ENCODE measurements around the gene MTG2. TPM values are rescaled to one million over a fixed set of nuclear protein-coding genes. Genes with fewer than 3 reads are reported as not detected.

MTG2 gene
- total RNA-seq, 2 donors from 2014 or later: 8.8 to 16.5 TPM

DNA sequence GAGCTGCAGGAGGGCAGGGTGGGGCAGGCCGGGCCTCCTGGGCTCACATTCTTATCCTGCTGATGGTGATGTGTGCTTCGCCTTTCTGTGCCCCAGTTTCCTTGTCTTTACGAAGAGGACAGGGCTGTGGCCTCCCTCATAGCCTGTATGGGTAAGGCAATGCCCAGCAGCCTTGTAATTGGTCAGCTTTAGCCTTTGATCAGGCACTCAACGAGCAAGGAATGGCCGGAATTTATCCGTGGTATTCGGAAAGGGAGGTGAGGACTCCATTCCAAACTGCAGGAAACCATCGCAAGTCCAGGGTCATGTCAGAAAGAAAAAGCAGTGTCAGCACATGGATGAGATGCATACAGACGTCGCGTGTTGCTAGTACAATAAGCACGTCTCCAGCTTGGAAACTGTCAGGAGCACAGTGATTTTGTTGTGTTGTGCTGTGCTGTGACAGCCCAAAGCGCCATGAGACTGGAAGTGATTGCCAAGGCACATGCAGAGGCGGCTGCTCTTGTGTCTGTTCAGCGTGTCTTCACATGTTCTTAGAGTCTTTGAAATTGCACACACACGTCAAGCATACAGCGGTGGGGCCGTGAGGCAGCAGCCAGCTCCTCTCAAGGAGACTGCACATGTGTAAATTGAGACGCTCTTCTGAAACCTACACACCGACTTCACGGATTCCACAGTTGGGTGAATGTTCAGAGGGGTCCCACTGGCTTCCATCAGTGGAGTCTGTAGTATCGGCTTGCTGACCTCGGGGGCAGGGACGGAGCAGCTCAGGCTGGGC is 33.1 kb upstream of the MTG2 start:
- Histone ChIP-seq H3K4me3 (no peak overlapping the region), H3K4me1 (peaks cover 7% of the 10 kb centered on the region), H3K36me3 (replicated peaks in 1 of 2; ENCODE audit: insufficient read depth in 1 of 2, low read depth in 2 of 2) (no peaks in the 10 kb centered on the region), H3K27ac (no peak overlapping the region), H3K9me3 (no peaks in the 10 kb centered on the region), H3K27me3 (no peaks in the 10 kb centered on the region)
- no peak for DNase-seq
- intact Hi-C loops (cut with DNase I): no loop called here
- no peak for TF ChIP-seq POLR2A (IDR thresholded peaks at IDR 0.05)
- TF ChIP-seq, protein P1, sequence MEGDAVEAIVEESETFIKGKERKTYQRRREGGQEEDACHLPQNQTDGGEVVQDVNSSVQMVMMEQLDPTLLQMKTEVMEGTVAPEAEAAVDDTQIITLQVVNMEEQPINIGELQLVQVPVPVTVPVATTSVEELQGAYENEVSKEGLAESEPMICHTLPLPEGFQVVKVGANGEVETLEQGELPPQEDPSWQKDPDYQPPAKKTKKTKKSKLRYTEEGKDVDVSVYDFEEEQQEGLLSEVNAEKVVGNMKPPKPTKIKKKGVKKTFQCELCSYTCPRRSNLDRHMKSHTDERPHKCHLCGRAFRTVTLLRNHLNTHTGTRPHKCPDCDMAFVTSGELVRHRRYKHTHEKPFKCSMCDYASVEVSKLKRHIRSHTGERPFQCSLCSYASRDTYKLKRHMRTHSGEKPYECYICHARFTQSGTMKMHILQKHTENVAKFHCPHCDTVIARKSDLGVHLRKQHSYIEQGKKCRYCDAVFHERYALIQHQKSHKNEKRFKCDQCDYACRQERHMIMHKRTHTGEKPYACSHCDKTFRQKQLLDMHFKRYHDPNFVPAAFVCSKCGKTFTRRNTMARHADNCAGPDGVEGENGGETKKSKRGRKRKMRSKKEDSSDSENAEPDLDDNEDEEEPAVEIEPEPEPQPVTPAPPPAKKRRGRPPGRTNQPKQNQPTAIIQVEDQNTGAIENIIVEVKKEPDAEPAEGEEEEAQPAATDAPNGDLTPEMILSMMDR (IDR thresholded peaks at IDR 0.05): no peak
- WGBS, 2 donors: 74 to 75% methylated on average over 21 to 24 of the region's 24 CpGs
- ATAC-seq: no peak

DNA sequence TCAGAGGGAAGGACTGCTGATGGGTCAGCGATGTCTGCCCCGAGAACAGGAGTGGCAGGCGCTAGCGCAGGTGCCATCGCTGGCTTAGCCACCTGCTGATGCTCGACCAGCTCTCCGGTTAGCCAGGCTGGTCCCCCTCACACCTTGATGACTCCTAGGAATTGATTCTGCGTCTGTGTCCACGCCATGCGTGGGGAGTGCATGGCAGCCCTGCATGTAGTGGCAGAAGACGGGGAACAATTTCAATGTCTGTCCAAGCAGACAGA is 32.6 kb upstream of the MTG2 start:
- Histone ChIP-seq H3K4me1 (peaks cover 2% of the 10 kb centered on the region), H3K9me3 (no peaks in the 10 kb centered on the region), H3K36me3 (replicated peaks in 1 of 2; ENCODE audit: insufficient read depth in 1 of 2, low read depth in 2 of 2) (no peaks in the 10 kb centered on the region), H3K4me3 (no peak overlapping the region), H3K27ac (no peak overlapping the region), H3K27me3 (no peaks in the 10 kb centered on the region)
- TF ChIP-seq POLR2A (IDR thresholded peaks at IDR 0.05): no peak
- TF ChIP-seq, protein P1 (IDR thresholded peaks at IDR 0.05): no peak
- DNase-seq: no peak
- intact Hi-C loops (cut with DNase I): no loop called here
- 94 to 95% methylated on average over 8 to 11 of the region's 11 CpGs for WGBS, 2 donors
- no peak for ATAC-seq

DNA sequence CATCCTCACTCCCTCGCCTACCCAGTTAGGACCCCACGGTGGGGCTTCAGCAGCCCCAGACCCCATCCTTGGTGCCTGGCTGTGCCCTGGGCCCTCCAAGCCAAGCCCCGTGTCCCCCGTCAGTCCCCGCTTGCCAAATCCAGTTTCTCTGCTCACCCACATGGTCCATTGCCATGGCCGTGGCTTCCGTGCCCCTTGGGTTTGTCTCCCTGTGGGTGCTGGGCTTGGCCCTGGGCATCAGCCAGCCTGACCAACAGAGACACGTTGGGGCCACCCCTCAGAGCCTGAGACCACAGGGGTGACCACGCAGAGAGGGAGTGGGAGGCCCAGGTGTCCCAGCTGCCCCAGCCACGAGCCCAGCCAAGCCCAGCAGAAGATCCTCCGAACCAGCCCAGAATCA is 31.6 kb upstream of the MTG2 start:
- intact Hi-C loops (cut with DNase I): no loop called here
- H3K27ac ChIP-seq: no peak overlapping the region
- DNase-seq (no peak), ATAC-seq (no peak)
- H3K4me1 ChIP-seq: peaks cover under 1% of the 10 kb centered on the region
- no peaks in the 10 kb centered on the region for H3K36me3 ChIP-seq (replicated peaks in 1 of 2; ENCODE audit: insufficient read depth in 1 of 2, low read depth in 2 of 2)
- no peaks in the 10 kb centered on the region for H3K9me3 ChIP-seq
- no peaks in the 10 kb centered on the region for H3K27me3 ChIP-seq
- no peak overlapping the region for H3K4me3 ChIP-seq
- TF ChIP-seq, protein P1 (IDR thresholded peaks at IDR 0.05): no peak
- TF ChIP-seq POLR2A (IDR thresholded peaks at IDR 0.05): no peak
- WGBS, 2 donors: 89 to 90% methylated on average over 8 to 10 of the region's 11 CpGs

DNA sequence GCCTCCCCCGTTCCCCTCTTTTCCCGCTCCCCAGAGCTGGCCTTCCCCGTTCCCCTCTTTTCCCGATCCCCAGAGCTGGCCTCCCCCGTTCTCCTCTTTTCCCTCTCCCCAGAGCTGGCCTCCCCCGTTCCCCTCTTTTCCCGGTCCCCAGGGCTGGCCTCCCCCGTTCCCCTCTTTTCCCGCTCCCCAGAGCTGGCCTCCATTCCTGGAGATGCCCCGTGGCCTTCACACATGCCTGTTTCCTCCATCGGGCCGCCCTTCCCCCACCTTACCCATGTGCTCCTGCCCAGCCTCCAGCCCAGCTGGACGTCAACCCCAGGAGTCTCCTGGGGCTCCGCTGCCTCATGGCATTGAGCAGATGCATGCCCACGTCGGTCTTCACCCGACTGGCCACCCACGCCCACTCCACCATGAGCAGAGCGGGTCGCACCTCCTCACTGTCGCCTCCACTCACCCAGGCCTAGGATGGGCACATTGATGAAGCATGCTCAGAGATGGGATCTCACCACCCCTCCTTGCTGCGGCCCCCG is 30.9 kb upstream of the MTG2 start:
- Histone ChIP-seq H3K4me3 (no peak overlapping the region), H3K27ac (no peak overlapping the region), H3K9me3 (no peaks in the 10 kb centered on the region), H3K36me3 (replicated peaks in 1 of 2; ENCODE audit: insufficient read depth in 1 of 2, low read depth in 2 of 2) (no peaks in the 10 kb centered on the region), H3K27me3 (no peaks in the 10 kb centered on the region), H3K4me1 (peaks cover 7% of the 10 kb centered on the region)
- ATAC-seq (no peak), DNase-seq (no peak)
- TF ChIP-seq POLR2A (IDR thresholded peaks at IDR 0.05): no peak
- TF ChIP-seq, protein P1 (IDR thresholded peaks at IDR 0.05): no peak
- intact Hi-C loops (cut with DNase I): no loop called here
- WGBS, 2 donors: 81 to 89% methylated on average over 21 of the region's 23 CpGs
